ENCODE results near the gene GANAB. TPM values are rescaled to one million over a fixed set of nuclear protein-coding genes. Genes with fewer than 3 reads are reported as not detected.
A peak's percentile ranks its signal among the peaks of the same experiment; 100 is the strongest.

GANAB gene
- total RNA-seq, 4 donors from 2014 or later, result 60.2 to 129 (median 120) TPM

GRCh38 chr11:62615521-62615920 is 30.9 kb downstream of the GANAB start:
- no peak for DNase-seq
- no peaks in the 10 kb centered on the region for H3K27me3 ChIP-seq
- H3K36me3 ChIP-seq, result no peaks in the 10 kb centered on the region
- H3K27ac ChIP-seq, result no peak overlapping the region
- intact Hi-C loops (cut with DNase I; ENCODE audit: low total_unique reads), result no loop called here
- 91% methylated on average over 7 of the region's 7 CpGs; no CpG with 5 or more reads in 1 of the 2 donors for WGBS, 2 donors (ENCODE audit: low coverage in 1 of 2)
- in situ Hi-C loops (cut with MboI; ENCODE audit: low pct_ligation_motif_present in 1 of 4, low pct_unique_long_range_greater_than_20kb in 1 of 4, low sequenced_read_pairs in 3 of 4), result no loop called here
- no peak overlapping the region for H3K4me3 ChIP-seq
- H3K4me1 ChIP-seq, result peaks cover 18 to 30% (median 23%) of the 10 kb centered on the region in 4 donors
- no peaks in the 10 kb centered on the region for H3K9me3 ChIP-seq
- no peak for TF ChIP-seq POLR2A (IDR thresholded peaks at IDR 0.05)
- TF ChIP-seq CTCF (IDR thresholded peaks at IDR 0.05), result no peak
- no peak for TF ChIP-seq POLR2AphosphoS5 (IDR thresholded peaks at IDR 0.05)
- no peak for TF ChIP-seq EP300 (IDR thresholded peaks at IDR 0.05; ENCODE audit: low read depth)

GRCh38 chr11:62614275-62614674 is 32.1 kb downstream of the GANAB start:
- Histone ChIP-seq H3K36me3 (no peaks in the 10 kb centered on the region), H3K27me3 (no peaks in the 10 kb centered on the region), H3K4me3 (no peak overlapping the region), H3K27ac (peak overlapping the region in 1 of 4 donors; percentile 97), H3K4me1 (peaks cover 16 to 24% (median 18%) of the 10 kb centered on the region in 4 donors), H3K9me3 (no peaks in the 10 kb centered on the region)
- WGBS, 2 donors (ENCODE audit: low coverage in 1 of 2), result 73 to 100% methylated on average over 1 to 8 of the region's 8 CpGs
- in situ Hi-C loops (cut with MboI; ENCODE audit: low pct_ligation_motif_present in 1 of 4, low pct_unique_long_range_greater_than_20kb in 1 of 4, low sequenced_read_pairs in 3 of 4) (no loop called here), intact Hi-C loops (cut with DNase I; ENCODE audit: low total_unique reads) (no loop called here)
- TF ChIP-seq POLR2A (IDR thresholded peaks at IDR 0.05), result no peak
- no peak for TF ChIP-seq EP300 (IDR thresholded peaks at IDR 0.05; ENCODE audit: low read depth)
- TF ChIP-seq CTCF (IDR thresholded peaks at IDR 0.05), result no peak
- TF ChIP-seq POLR2AphosphoS5 (IDR thresholded peaks at IDR 0.05), result no peak
- no peak for DNase-seq

- Histone ChIP-seq H3K36me3 (no peaks in the 10 kb centered on the region), H3K27me3 (no peaks in the 10 kb centered on the region), H3K4me3 (peak overlapping the region in 3 of 4 donors; percentile 67 to 86 (median 84)), H3K4me1 (peaks cover 16 to 24% (median 18%) of the 10 kb centered on the region in 4 donors), H3K27ac (peak overlapping the region; percentile 93 to 97 (median 95)), H3K9me3 (no peaks in the 10 kb centered on the region)
- no peak for DNase-seq
- WGBS, 2 donors (ENCODE audit: low coverage in 1 of 2), result 38% methylated on average over 9 of the region's 15 CpGs; no CpG with 5 or more reads in 1 of the 2 donors
- intact Hi-C loops (cut with DNase I; ENCODE audit: low total_unique reads), result no loop called here
- no peak for TF ChIP-seq POLR2A (IDR thresholded peaks at IDR 0.05)
- no peak for TF ChIP-seq POLR2AphosphoS5 (IDR thresholded peaks at IDR 0.05)
- no peak for TF ChIP-seq EP300 (IDR thresholded peaks at IDR 0.05; ENCODE audit: low read depth)
- in situ Hi-C loops (cut with MboI; ENCODE audit: low pct_ligation_motif_present in 1 of 4, low pct_unique_long_range_greater_than_20kb in 1 of 4, low sequenced_read_pairs in 3 of 4), result no loop called here
These were observed 33.1 kb downstream of the GANAB start for GRCh38 chr11:62613291-62613778.

- H3K9me3 ChIP-seq, result no peaks in the 10 kb centered on the region
- 3% methylated on average over 44 of the region's 91 CpGs; no CpG with 5 or more reads in 1 of the 2 donors for WGBS, 2 donors (ENCODE audit: low coverage in 1 of 2)
- peaks cover 16 to 24% (median 18%) of the 10 kb centered on the region in 4 donors for H3K4me1 ChIP-seq
- peak within 1 kb of the TSS; percentile 93 to 97 (median 95) for H3K27ac ChIP-seq
- peak within 1 kb of the TSS; percentile 67 to 86 (median 82) for H3K4me3 ChIP-seq
- intact Hi-C loops (cut with DNase I; ENCODE audit: low total_unique reads) (no loop called here), in situ Hi-C loops (cut with MboI; ENCODE audit: low pct_ligation_motif_present in 1 of 4, low pct_unique_long_range_greater_than_20kb in 1 of 4, low sequenced_read_pairs in 3 of 4) (no loop called here)
- peak; percentile 91 for DNase-seq
- peak; percentile 27 to 99 (median 89) for TF ChIP-seq CTCF (IDR thresholded peaks at IDR 0.05)
- peak; percentile 8 for TF ChIP-seq POLR2A (IDR thresholded peaks at IDR 0.05)
- peak in 2 of 3 donors; percentile 8 to 19 for TF ChIP-seq POLR2AphosphoS5 (IDR thresholded peaks at IDR 0.05)
- no peak for TF ChIP-seq EP300 (IDR thresholded peaks at IDR 0.05; ENCODE audit: low read depth)
- H3K27me3 ChIP-seq, result no peaks in the 10 kb centered on the region
- H3K36me3 ChIP-seq, result no peaks in the 10 kb centered on the region
These were observed 33.8 kb downstream of the GANAB start, which contains the start of the genes EML3 and ROM1 for GRCh38 chr11:62612366-62613290. Gene EML3, minus strand, starts transcription at chr11:62612775. Its CDS starts 318 bp downstream, at chr11:62612457. Gene ROM1, plus strand, starts transcription at chr11:62613257. Its CDS starts 25 bp downstream, at chr11:62613282.
